22Rv1 (cell line): Measurements from ENCODE around the gene ANO10.

Experiments used
- H3K27ac ChIP-seq: fragments of 450-650 bp; 2 replicates; pipeline ENCODE4 v1.5.1; 2017
- ZFX ChIP-seq: fragments of 450-650 bp; IDR thresholded peaks from 2 replicates; pipeline ENCODE4 v1.6.1; 2017; ENCODE audit warnings: antibody characterized with exemption, borderline replicate concordance
- TF ChIP-seq, protein P1 (sequence below): fragments of 450-650 bp; IDR thresholded peaks from 2 replicates; pipeline ENCODE4 v1.5.1; 2017; ENCODE audit warnings: mild to moderate bottlenecking

Gene ANO10

DNA sequence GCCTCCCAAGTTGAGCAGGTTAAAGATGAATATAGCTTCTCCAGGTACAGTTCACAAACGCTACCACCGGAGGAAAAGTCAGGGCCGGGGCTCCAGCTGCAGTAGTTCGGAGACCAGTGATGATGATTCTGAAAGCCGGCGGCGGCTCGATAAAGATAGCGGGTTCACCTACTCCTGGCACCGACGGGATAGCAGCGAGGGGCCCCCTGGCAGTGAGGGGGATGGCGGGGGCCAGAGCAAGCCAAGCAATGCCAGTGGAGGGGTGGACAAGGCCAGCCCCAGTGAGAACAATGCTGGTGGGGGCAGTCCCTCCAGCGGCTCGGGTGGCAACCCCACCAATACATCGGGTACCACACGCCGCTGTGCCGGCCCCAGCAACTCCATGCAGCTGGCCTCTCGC is 274.0 kb downstream of the ANO10 start:
- TF ChIP-seq, protein P1, sequence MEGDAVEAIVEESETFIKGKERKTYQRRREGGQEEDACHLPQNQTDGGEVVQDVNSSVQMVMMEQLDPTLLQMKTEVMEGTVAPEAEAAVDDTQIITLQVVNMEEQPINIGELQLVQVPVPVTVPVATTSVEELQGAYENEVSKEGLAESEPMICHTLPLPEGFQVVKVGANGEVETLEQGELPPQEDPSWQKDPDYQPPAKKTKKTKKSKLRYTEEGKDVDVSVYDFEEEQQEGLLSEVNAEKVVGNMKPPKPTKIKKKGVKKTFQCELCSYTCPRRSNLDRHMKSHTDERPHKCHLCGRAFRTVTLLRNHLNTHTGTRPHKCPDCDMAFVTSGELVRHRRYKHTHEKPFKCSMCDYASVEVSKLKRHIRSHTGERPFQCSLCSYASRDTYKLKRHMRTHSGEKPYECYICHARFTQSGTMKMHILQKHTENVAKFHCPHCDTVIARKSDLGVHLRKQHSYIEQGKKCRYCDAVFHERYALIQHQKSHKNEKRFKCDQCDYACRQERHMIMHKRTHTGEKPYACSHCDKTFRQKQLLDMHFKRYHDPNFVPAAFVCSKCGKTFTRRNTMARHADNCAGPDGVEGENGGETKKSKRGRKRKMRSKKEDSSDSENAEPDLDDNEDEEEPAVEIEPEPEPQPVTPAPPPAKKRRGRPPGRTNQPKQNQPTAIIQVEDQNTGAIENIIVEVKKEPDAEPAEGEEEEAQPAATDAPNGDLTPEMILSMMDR = no peak
- TF ChIP-seq ZFX = no peak
- H3K27ac ChIP-seq = no peak overlapping the region

DNA sequence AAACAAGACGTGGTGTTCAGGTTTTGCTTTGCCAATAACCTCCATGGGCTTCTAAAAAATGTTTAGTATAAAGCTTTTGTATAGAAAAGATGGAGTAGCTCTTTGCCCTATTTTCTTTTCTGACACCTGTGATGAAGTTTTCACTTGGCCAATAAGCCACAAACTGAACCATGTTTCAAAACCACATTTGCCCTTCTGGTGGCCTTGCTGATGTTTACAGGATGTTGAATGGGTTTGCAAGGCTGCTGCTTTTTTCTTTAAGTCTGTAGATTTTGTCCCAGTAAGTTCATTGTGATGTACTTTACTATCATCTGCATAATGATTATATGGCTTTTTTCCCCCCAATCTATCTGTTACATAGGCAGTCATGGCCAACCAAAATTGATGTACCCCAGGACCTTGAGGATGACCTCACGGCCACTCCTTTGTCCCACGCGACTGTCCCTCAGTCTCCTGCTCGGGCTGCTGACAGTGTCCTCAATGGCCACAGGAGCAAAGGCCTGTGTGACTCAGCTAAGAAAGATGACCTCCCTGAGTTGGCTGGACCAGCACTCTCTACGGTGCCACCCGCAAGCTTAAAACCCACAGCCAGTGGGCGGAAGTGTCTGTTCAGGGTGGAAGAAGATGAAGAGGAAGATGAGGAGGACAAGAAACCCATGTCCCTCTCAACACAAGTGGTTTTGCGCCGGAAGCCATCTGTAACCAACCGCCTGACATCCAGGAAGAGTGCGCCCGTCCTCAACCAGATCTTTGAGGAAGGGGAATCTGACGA is 274.6 kb downstream of the ANO10 start:
- TF ChIP-seq, protein P1 = no peak
- no peak for TF ChIP-seq ZFX
- no peak overlapping the region for H3K27ac ChIP-seq

DNA sequence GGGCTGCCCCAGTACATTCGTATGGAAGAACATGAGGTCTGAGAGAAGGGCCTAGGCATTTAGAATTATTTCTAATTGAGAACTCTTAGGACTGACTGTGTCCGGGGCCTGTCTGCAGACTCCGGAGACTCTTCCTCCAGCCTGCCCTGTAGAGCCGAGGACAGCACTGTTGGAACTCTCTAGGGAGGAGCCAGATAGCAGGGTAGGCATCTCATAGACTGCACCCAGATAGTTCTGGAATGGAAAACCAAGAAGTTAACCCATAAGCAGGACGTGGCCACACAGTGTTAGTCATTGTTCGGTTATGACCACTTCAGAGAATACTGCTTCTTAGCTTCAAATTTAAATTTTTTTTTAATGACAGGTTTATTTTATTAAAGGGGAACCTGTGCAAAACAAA is 275.9 kb downstream of the ANO10 start:
- H3K27ac ChIP-seq = no peak overlapping the region
- TF ChIP-seq, protein P1 = no peak
- TF ChIP-seq ZFX = no peak

DNA sequence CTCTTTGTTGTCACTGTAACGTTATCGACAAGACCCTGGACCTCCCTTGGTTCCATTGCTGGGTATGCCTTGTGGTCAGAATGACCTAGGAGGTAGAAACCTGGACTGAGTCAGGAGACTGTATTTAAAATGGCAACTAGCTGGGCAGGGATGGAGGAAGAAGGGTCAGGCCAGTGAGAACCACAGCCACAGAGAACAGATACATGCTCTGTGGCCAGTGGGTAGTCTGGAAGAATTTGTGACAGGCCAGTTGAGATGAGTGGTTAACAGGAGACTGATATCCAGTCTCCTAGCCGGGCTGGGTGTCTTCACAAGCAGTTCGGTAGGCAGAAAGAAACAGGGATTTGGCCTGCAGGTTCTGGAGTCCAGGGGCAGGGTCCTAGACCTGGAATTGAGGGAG is 276.6 kb downstream of the ANO10 start:
- H3K27ac ChIP-seq = no peak overlapping the region
- no peak for TF ChIP-seq ZFX
- TF ChIP-seq, protein P1 = no peak

DNA sequence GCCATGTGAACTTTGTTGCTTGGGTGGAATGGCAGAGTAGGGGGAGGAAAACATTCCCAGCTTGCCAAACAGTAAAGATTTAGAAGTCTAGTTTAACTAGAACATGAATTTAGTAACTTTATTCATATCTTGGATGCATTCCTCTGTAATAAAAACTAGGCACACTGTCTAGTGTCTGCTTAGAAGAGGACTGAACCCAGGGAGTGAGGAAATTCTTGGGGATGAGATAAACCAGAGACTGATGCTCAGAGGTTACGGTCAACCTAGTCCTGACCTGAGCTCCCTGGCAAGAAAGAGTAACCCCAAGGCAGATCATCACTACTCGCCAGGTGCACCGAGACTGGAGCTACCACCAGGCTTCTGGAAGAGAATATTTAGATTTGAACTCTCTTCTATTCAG is 277.3 kb downstream of the ANO10 start:
- no peak for TF ChIP-seq ZFX
- TF ChIP-seq, protein P1 = no peak
- H3K27ac ChIP-seq = no peak overlapping the region

DNA sequence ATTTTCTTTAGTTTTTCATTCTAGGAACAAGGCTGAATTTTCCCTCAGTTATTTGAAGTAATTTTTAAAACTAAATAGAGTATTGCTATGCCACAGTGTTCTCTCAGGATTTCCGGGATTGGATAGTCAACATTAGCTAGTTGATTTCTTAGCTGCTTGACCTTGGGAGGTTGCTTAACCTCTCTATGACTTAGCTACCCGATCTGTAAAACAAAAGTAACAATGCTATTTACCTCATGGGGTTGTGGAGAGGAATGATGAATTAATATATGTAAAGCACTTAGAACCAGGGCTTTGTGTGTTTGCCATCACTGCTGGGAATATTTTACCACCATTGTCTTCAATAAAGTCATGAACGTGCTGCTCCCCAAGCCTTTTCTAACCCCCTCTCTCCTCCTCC is 278.0 kb downstream of the ANO10 start:
- TF ChIP-seq, protein P1 = no peak
- no peak overlapping the region for H3K27ac ChIP-seq

DNA sequence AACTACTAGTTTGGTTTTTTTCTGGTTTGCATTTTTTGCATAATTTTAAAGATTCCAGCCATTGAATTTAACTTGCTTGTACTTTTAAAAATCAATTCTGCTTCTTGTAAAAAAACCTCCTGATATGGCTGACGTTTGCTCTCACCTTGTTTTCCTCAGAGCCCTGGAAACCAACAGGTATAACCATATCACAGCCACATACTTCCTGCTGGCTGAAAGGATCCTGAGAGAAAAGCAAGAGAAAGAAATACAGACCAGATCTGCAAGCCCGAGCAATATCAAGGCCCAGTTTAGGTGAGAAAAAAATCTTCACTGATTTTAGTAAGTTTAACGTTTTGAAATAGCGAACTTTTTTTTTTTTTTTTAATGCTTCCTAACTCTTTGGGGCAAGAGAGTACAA is 278.6 kb downstream of the ANO10 start:
- TF ChIP-seq ZFX = no peak
- TF ChIP-seq, protein P1 = no peak
- H3K27ac ChIP-seq = no peak overlapping the region
